Mesothelial cell of epicardium (in vitro differentiated cells): Measurements from ENCODE around the gene KDR. TPM values are rescaled to one million over a fixed set of nuclear protein-coding genes. Genes with fewer than 3 reads are reported as not detected.

Experiments
- DNase-seq, 2 experiments: peaks; one replicate each; pipeline ENCODE4 v3.0.0; 2021; ENCODE audit warnings: low spot score in 2 of 2; ENCODE audit not compliant: unreplicated experiment in 2 of 2
- H3K27ac Mint-ChIP-seq: 2 replicates; pipeline ENCODE4 v1.8.0; 2021; ENCODE audit warnings: mixed read lengths
- H3K27me3 Mint-ChIP-seq: 2 replicates; pipeline ENCODE4 v1.8.0; 2021; ENCODE audit warnings: low read depth, mixed read lengths
- H3K36me3 Mint-ChIP-seq: 2 replicates; pipeline ENCODE4 v1.8.0; 2021; ENCODE audit warnings: mixed read lengths
- H3K4me1 Mint-ChIP-seq: 2 replicates; pipeline ENCODE4 v1.8.0; 2021; ENCODE audit warnings: mixed read lengths
- H3K4me3 Mint-ChIP-seq: 2 replicates; pipeline ENCODE4 v1.8.0; 2021; ENCODE audit warnings: mild to moderate bottlenecking, moderate library complexity, mixed read lengths
- H3K9me3 Mint-ChIP-seq: 2 replicates; pipeline ENCODE4 v1.8.0; 2021; ENCODE audit warnings: mixed read lengths
- CTCF ChIP-seq: fragments of 200-600 bp; sonication (generic); IDR thresholded peaks from one replicate; pipeline ENCODE4 v1.5.0; 2021; ENCODE audit warnings: antibody characterized with exemption; ENCODE audit not compliant: unreplicated experiment
- total RNA-seq: library from RNA; stranded (reverse); gene quantifications from 3 replicates; pipeline ENCODE4 v1.2.1, GENCODE V29; 2021

Gene KDR
- total RNA-seq, 1 donor from 2014 or later = 48.5 TPM

DNA sequence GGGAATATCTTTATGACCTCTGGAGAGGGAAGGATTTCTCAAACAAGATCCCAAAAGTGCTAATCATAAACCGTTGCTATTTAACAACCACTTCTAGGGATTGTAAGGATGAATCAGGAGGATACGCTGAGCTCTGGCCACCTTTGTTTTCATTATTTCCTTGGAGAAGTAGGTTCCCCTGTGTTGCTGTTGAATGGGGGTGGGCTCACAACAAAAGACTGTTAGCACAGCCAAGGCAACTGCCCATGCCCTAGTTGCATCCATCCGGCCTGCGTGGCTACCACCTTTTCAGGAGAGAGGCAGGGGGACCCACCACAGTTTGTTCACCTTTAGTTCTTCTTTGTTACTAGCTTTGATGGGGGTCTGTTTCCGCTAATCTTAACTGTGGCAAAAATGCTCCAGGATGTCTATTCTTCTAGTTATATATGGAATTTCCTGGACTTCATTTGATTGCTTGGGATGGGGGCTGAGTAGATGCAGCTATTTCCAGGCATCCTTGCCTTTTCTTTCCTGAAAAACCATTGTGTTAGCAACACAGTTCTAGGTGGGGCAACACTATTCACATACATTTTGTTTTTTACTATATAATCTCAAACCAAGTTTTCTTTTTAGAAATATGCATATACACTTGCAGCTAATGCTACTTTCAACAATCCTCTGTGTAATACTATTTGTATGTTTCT is 95.4 kb downstream of the KDR start:
- no peaks in the 10 kb centered on the region for H3K27me3 Mint-ChIP-seq
- no peaks in the 10 kb centered on the region for H3K9me3 Mint-ChIP-seq
- H3K4me3 Mint-ChIP-seq = no peak overlapping the region
- DNase-seq = no peak
- no peak for TF ChIP-seq CTCF
- H3K4me1 Mint-ChIP-seq = peaks cover 12% of the 10 kb centered on the region
- no peak overlapping the region for H3K27ac Mint-ChIP-seq
- no peaks in the 10 kb centered on the region for H3K36me3 Mint-ChIP-seq

GRCh38 chr4:55029321-55029720 is 96.1 kb downstream of the KDR start:
- Mint-ChIP-seq H3K4me1 (peaks cover 12% of the 10 kb centered on the region), H3K9me3 (no peaks in the 10 kb centered on the region), H3K4me3 (no peak overlapping the region), H3K27ac (no peak overlapping the region), H3K27me3 (no peaks in the 10 kb centered on the region), H3K36me3 (no peaks in the 10 kb centered on the region)
- no peak for TF ChIP-seq CTCF
- DNase-seq = no peak

Other genes with a start within 250 kb of the KDR start
- 17.5 to 20.8 TPM (median 17.6 TPM) in 3 replicates for gene SRD5A3, start 220.6 kb upstream of the KDR start, total RNA-seq